VCaP (cell line): ENCODE measurements around the gene MAGI1.

Experiments
- H3K27ac ChIP-seq: fragments of 450-650 bp; 2 replicates; pipeline ENCODE4 v1.5.1; 2017
- CTCF ChIP-seq: fragments of 450-650 bp; conservative IDR thresholded peaks from 2 replicates; pipeline ENCODE4 v1.5.1; 2017; ENCODE audit warnings: mild to moderate bottlenecking, moderate library complexity

MAGI1 gene

GRCh38 chr3:65636326-65636725, 402.4 kb downstream of the MAGI1 start:
- H3K27ac ChIP-seq, result no peak overlapping the region
- no peak for TF ChIP-seq CTCF

GRCh38 chr3:65635657-65636056, 403.1 kb downstream of the MAGI1 start:
- no peak overlapping the region for H3K27ac ChIP-seq
- no peak for TF ChIP-seq CTCF

- TF ChIP-seq CTCF, result no peak
- no peak overlapping the region for H3K27ac ChIP-seq
Observed at GRCh38 chr3:65633018-65633638, 405.6 kb downstream of the MAGI1 start.

- no peak for TF ChIP-seq CTCF
- H3K27ac ChIP-seq, result no peak overlapping the region
Observed at GRCh38 chr3:65632414-65632813, 406.3 kb downstream of the MAGI1 start.

GRCh38 chr3:65628978-65629377, 409.7 kb downstream of the MAGI1 start:
- TF ChIP-seq CTCF, result no peak
- no peak overlapping the region for H3K27ac ChIP-seq

- H3K27ac ChIP-seq, result no peak overlapping the region
- no peak for TF ChIP-seq CTCF
Observed at GRCh38 chr3:65627062-65627461, 411.7 kb downstream of the MAGI1 start.

GRCh38 chr3:65625305-65625704, 413.4 kb downstream of the MAGI1 start:
- no peak overlapping the region for H3K27ac ChIP-seq
- no peak for TF ChIP-seq CTCF
